GM12878 (cell line): ENCODE results near the gene FAM124B. TPM values are rescaled to one million over a fixed set of nuclear protein-coding genes. Genes with fewer than 3 reads are reported as not detected.

Experiments
- ATAC-seq: fragments of 200-7000 bp; cut with Tn5 transposase; 3 replicates; pipeline ENCODE4 v1.9.1; 2020; ENCODE audit warnings: mild to moderate bottlenecking, moderate library complexity
- BruUV-seq: library from RNA; stranded (reverse); fragments of 400-500 nt; replicated peaks from 2 replicates; lab custom pipeline; 2021; lab: Mats Ljungman, UMichigan
- CTCF ChIA-PET: fragments of 300-600 bp; sonication (Branson Sonifier 250); formaldehyde crosslinking; extraction: SDS; loops from one replicate; lab custom pipeline; 2021; ENCODE audit warnings: inconsistent platforms; lab: Yijun Ruan, JAX
- POLR2A ChIA-PET: fragments of 350-600 bp; formaldehyde crosslinking; extraction: SDS; loops from one replicate; lab custom pipeline; 2021; ENCODE audit warnings: inconsistent platforms; lab: Charles Lee
- RAD21 ChIA-PET: fragments of 300-600 bp; sonication (Branson Sonifier 250); formaldehyde crosslinking; loops from one replicate; lab custom pipeline; 2023; ENCODE audit warnings: antibody characterized with exemption; ENCODE audit not compliant: unreplicated experiment; lab: Charles Lee
- SMC1A ChIA-PET: fragments of 300-600 bp; sonication (Branson Sonifier 250); formaldehyde crosslinking; loops from one replicate; lab custom pipeline; 2023; ENCODE audit not compliant: unreplicated experiment, uncharacterized antibody; lab: Charles Lee
- DNase-seq: peaks from one replicate; pipeline ENCODE4 v3.0.0-alpha.2; 2011; ENCODE audit warnings: low read depth, low spot score
- FAIRE-seq: peaks from 3 replicates; lab custom pipeline; 2011; peaks lifted over from hg19 to GRCh38; lab: Jason Lieb, UNC
- H2AFZ ChIP-seq: 2 replicates; pipeline ENCODE4 v1.6.0; 2011; ENCODE audit warnings: low read depth, low read length, control low read depth; ENCODE audit not compliant: control insufficient read depth
- H3K27ac ChIP-seq: 2 replicates; pipeline ENCODE4 v1.5.1; 2011; ENCODE audit warnings: control low read depth; ENCODE audit not compliant: control insufficient read depth, insufficient read depth
- H3K27me3 ChIP-seq, 2 experiments: replicated peaks in 1 of 2; 2 replicates each; pipeline versions ENCODE4 v1.6.0 to v1.6.1; 2011; ENCODE audit warnings: low read length in 1 of 2; ENCODE audit not compliant: control insufficient read depth in 2 of 2, insufficient read depth in 2 of 2
- H3K36me3 ChIP-seq, 2 experiments: 2 replicates each; pipeline ENCODE4 v1.5.1; 2011; ENCODE audit warnings: low read length in 1 of 2; ENCODE audit not compliant: control insufficient read depth in 2 of 2, insufficient read depth in 2 of 2
- H3K4me1 ChIP-seq: 2 replicates; pipeline ENCODE4 v1.6.1; 2011; ENCODE audit warnings: mild to moderate bottlenecking, low read length, moderate library complexity, mixed read lengths; ENCODE audit not compliant: control insufficient read depth, insufficient read depth
- H3K4me2 ChIP-seq: 2 replicates; pipeline ENCODE4 v1.6.0; 2011; ENCODE audit warnings: control low read depth; ENCODE audit not compliant: control insufficient read depth, insufficient read depth
- H3K4me3 ChIP-seq: fragments of 200-600 bp; sonication (generic); 2 replicates; pipeline ENCODE4 v1.5.1; 2016
- H3K79me2 ChIP-seq: 2 replicates; pipeline ENCODE4 v1.6.0; 2011; ENCODE audit warnings: low read length; ENCODE audit not compliant: control insufficient read depth, insufficient read depth
- H3K9ac ChIP-seq: 2 replicates; pipeline ENCODE4 v1.8.0; 2011; ENCODE audit warnings: low read length, control low read depth, mixed read lengths; ENCODE audit not compliant: control insufficient read depth, insufficient read depth
- H3K9me3 ChIP-seq: replicated peaks from 3 replicates; pipeline ENCODE4 v1.5.1; 2011; ENCODE audit warnings: mild to moderate bottlenecking, low read length; ENCODE audit not compliant: control insufficient read depth, insufficient read depth
- H4K20me1 ChIP-seq: 2 replicates; pipeline ENCODE4 v1.6.0; 2011; ENCODE audit not compliant: control insufficient read depth, insufficient read depth
- NFYB ChIP-seq: IDR thresholded peaks from 2 replicates; pipeline ENCODE4 v1.6.1; 2011; ENCODE audit warnings: low read depth, mild to moderate bottlenecking, low read length, improper control_type of control experiment, moderate library complexity; ENCODE audit not compliant: insufficient read depth
- PBX3 ChIP-seq: IDR thresholded peaks from 2 replicates; pipeline ENCODE4 v1.6.1; 2011; ENCODE audit warnings: mild to moderate bottlenecking, low read depth, low read length, moderate library complexity; ENCODE audit not compliant: insufficient replicate concordance
- TCF7 ChIP-seq: IDR thresholded peaks from 2 replicates; pipeline ENCODE4 v1.6.1; 2014; ENCODE audit warnings: antibody characterized with exemption, borderline replicate concordance
- ZBTB11 ChIP-seq: fragments of 450-650 bp; formaldehyde crosslinking; IDR thresholded peaks from 2 replicates; pipeline ENCODE4 v1.5.0; 2022; ENCODE audit warnings: mild to moderate bottlenecking, missing genetic modification characterization
- WGBS: methylation state at CpG from one replicate; pipeline ENCODE4 v1.1.6; 2016; ENCODE audit warnings: low lambda C conversion rate; ENCODE audit not compliant: insufficient replicate concordance, insufficient coverage; ENCODE audit errors: missing lambda C conversion rate; 5-methylcytosine and 5-hydroxymethylcytosine counted together
- in situ Hi-C: fragments of 300-500 bp; cut with MboI; formaldehyde crosslinking; loops from 9 replicates; pipeline ENCODE4 v1.14.3; 2018; ENCODE audit warnings: mixed read lengths
- intact Hi-C: fragments of 100-400 bp; cut with micrococcal nuclease; formaldehyde crosslinking; loops from one replicate; pipeline ENCODE4 v1.14.2; 2022; ENCODE audit not compliant: unreplicated experiment
- polyA plus RNA-seq, 11 experiments: library from polyadenylated mRNA; depleted of rRNA in 4 of 11; unstranded in 6 of 11; stranded (reverse) in 5 of 11; fragments of >200 nt; fragmentation: Nextera tagmentation in 4 of 11; fragmentation: Illumina TruSeq in 1 of 11; extraction: Ambion mirVana in 4 of 11; extraction: Trizol in 1 of 11; gene quantifications; 1 replicate in 1 of 11; 2 replicates in 10 of 11; pipeline versions ENCODE4 v1.2.1 to v1.2.3, GENCODE V29; 2011 to 2016; ENCODE audit warnings: inconsistent platforms in 2 of 11, missing spikeins in 2 of 11, low read depth in 1 of 11
- total RNA-seq, 4 experiments: library from RNA; depleted of rRNA in 3 of 4; stranded (reverse); fragments of >200 nt in 3 of 4; fragmentation: Illumina TruSeq in 1 of 4; extraction: Trizol in 1 of 4; gene quantifications; 2 replicates each; pipeline versions ENCODE4 v1.2.1 to v1.2.3, GENCODE V29; 2013 to 2021

FAM124B gene
- total and polyA plus RNA-seq, 10 of the 15 experiments (the other 5 are each of a cell fraction or from before 2014, with no cell fraction given) = not detected

GRCh38 chr2:224377751-224378700 is 23.9 kb downstream of the FAM124B start:
- DNase-seq (no peak), ATAC-seq (no peak), FAIRE-seq (no peak)
- H3K9ac ChIP-seq = no peak overlapping the region
- in situ Hi-C loops = no loop called here
- no peaks in the 10 kb centered on the region for H3K4me1 ChIP-seq
- no peaks in the 10 kb centered on the region for H3K36me3 ChIP-seq
- ChIA-PET CTCF (interaction anchor here (1.0 to 1.8 kb wide), 3 partner anchors 9 to 272 kb away, joined by 4 to 10 read pairs (median 5); no protein-coding TSS in a partner anchor), RAD21 (no interaction called here), POLR2A (no interaction called here), SMC1A (interaction anchor here (1.5 kb wide), 1 partner anchor 9 kb away, joined by 4 read pairs; no protein-coding TSS in a partner anchor)
- no peak overlapping the region for H2AFZ ChIP-seq
- H3K4me2 ChIP-seq = no peak overlapping the region
- H3K27me3 ChIP-seq = 0 out of 4 replicates have a peak, but pooled peaks cover 0 to 2% of the 10 kb centered on the region in 2 experiments
- H3K27ac ChIP-seq = no peak overlapping the region
- H3K79me2 ChIP-seq = no peaks in the 10 kb centered on the region
- TF ChIP-seq ZBTB11 (no peak), PBX3 (no peak), TCF7 (no peak), NFYB (no peak)
- H3K4me3 ChIP-seq = no peak overlapping the region
- intact Hi-C loops = no loop called here
- H4K20me1 ChIP-seq = no peaks in the 10 kb centered on the region
- H3K9me3 ChIP-seq = no peaks in the 10 kb centered on the region
- WGBS = 31% methylated on average over 6 of the region's 6 CpGs
- no TSS peak for BruUV-seq
